ENCODE measurements around the gene RHOBTB1. TPM values are rescaled to one million over a fixed set of nuclear protein-coding genes. Genes with fewer than 3 reads are reported as not detected.

Gene RHOBTB1
- total RNA-seq, 4 donors from 2014 or later, result 2.8 to 37.9 (median 3.7) TPM

GRCh38 chr10:60906411-60906810, 37.6 kb downstream of the RHOBTB1 start:
- no peaks in the 10 kb centered on the region for H3K27me3 ChIP-seq
- H3K27ac ChIP-seq, result no peak overlapping the region
- H3K4me1 ChIP-seq, result no peaks in the 10 kb centered on the region
- H3K36me3 ChIP-seq, result peaks cover 4% of the 10 kb centered on the region
- WGBS, result 92% methylated on average over 2 of the region's 2 CpGs
- no peaks in the 10 kb centered on the region for H3K9me3 ChIP-seq
- H3K4me3 ChIP-seq, result no peak overlapping the region
- no peak for DNase-seq (ENCODE audit: low spot score in 2 of 2)
- TF ChIP-seq POLR2A (IDR thresholded peaks at IDR 0.05), result no peak
- TF ChIP-seq POLR2AphosphoS5 (IDR thresholded peaks at IDR 0.05), result no peak
- TF ChIP-seq CTCF (IDR thresholded peaks at IDR 0.05), result no peak

DNA sequence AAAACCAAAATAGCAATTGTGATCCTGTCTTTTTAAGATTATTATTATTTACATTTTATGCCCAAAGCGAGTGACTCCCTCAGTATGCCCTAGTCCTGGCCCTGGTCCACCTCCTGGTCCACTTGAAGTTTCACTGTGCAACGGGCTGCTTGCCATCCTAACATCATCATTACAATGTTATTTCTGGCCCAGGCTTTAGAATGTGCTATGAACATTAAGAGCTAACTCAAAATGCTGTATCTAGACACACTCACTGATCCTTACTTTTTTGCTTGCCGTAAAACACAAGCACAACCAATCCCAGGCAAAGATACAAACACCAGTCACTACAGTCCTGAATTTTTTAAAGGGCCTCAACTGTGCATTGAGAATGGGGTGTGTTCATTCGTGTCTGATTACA, 38.4 kb downstream of the RHOBTB1 start:
- WGBS, result 73% methylated on average over 4 of the region's 4 CpGs

DNA sequence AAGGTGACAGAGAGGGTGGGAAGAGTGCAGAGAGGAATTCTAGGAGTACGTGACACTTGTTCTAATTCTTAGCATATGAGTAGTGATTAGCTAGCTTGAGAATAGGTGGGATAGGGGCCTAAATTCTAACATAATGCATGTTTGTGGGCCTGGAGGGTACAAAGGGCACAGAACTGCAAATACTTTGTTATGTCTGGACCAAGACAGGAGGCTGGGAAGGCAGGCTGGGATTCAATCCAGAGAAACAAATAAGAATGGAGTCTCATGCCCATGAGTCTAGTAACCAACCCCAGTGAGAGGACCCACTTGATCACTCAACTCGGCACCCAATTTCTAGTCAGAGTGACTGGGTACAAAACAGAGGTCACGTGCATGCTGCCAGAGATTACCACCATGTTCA, 40.9 kb downstream of the RHOBTB1 start:
- Histone ChIP-seq H3K36me3 (peaks cover 4% of the 10 kb centered on the region), H3K4me3 (no peak overlapping the region), H3K9me3 (no peaks in the 10 kb centered on the region), H3K27me3 (no peaks in the 10 kb centered on the region), H3K4me1 (no peaks in the 10 kb centered on the region), H3K27ac (no peak overlapping the region)
- TF ChIP-seq POLR2A (IDR thresholded peaks at IDR 0.05), result no peak
- TF ChIP-seq CTCF (IDR thresholded peaks at IDR 0.05), result no peak
- TF ChIP-seq EP300 (IDR thresholded peaks at IDR 0.05), result no peak
- 98% methylated on average over 3 of the region's 3 CpGs for WGBS
- no peak for DNase-seq (ENCODE audit: low spot score in 2 of 2)

More for the DNA sequence above, 38.4 kb downstream of the RHOBTB1 start:
- Histone ChIP-seq H3K4me3 (no peak overlapping the region), H3K9me3 (no peaks in the 10 kb centered on the region), H3K27ac (no peak overlapping the region), H3K27me3 (no peaks in the 10 kb centered on the region), H3K36me3 (peaks cover 4% of the 10 kb centered on the region), H3K4me1 (no peaks in the 10 kb centered on the region)
- TF ChIP-seq POLR2A (IDR thresholded peaks at IDR 0.05) (no peak), CTCF (IDR thresholded peaks at IDR 0.05) (no peak), POLR2AphosphoS5 (IDR thresholded peaks at IDR 0.05) (no peak), EP300 (IDR thresholded peaks at IDR 0.05) (no peak)
- DNase-seq (ENCODE audit: low spot score in 2 of 2), result no peak

GRCh38 chr10:60901561-60902235, 42.3 kb downstream of the RHOBTB1 start:
- Histone ChIP-seq H3K4me3 (no peak overlapping the region), H3K9me3 (no peaks in the 10 kb centered on the region), H3K4me1 (no peaks in the 10 kb centered on the region), H3K36me3 (peaks cover 3% of the 10 kb centered on the region), H3K27ac (no peak overlapping the region), H3K27me3 (no peaks in the 10 kb centered on the region)
- DNase-seq (ENCODE audit: low spot score in 2 of 2), result no peak
- whole genome bisulfite sequencing, result 74% methylated on average over 6 of the region's 6 CpGs
- no peak for TF ChIP-seq EP300 (IDR thresholded peaks at IDR 0.05)

GRCh38 chr10:60899266-60899665, 44.7 kb downstream of the RHOBTB1 start:
- Histone ChIP-seq H3K27me3 (no peaks in the 10 kb centered on the region), H3K27ac (no peak overlapping the region), H3K4me3 (no peak overlapping the region), H3K9me3 (no peaks in the 10 kb centered on the region), H3K4me1 (no peaks in the 10 kb centered on the region), H3K36me3 (no peaks in the 10 kb centered on the region)
- no peak for DNase-seq (ENCODE audit: low spot score in 2 of 2)
- TF ChIP-seq POLR2A (IDR thresholded peaks at IDR 0.05) (no peak), CTCF (IDR thresholded peaks at IDR 0.05) (no peak), EP300 (IDR thresholded peaks at IDR 0.05) (no peak), POLR2AphosphoS5 (IDR thresholded peaks at IDR 0.05) (no peak)
- WGBS, result 68% methylated on average over 7 of the region's 7 CpGs

DNA sequence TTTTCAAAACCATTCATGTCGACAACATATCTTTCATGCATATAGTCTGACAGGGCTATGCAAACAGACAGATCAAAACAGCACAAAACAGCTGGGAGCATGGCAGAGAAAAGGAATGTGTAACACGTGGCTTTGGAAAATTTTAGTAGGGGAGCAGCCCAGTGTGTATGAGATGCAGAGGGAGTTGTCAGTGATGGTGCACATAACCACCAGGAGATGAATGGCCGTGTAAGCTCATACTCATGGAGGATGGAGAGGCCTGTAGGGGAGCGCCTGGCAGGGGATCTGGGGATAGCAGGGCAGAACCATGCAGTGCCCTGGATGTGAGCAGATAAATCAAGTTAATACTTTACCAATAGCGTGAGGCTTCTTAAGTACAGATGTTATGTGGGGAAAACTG, 45.7 kb downstream of the RHOBTB1 start:
- 52% methylated on average over 5 of the region's 5 CpGs for WGBS
- H3K9me3 ChIP-seq, result no peaks in the 10 kb centered on the region
- TF ChIP-seq POLR2AphosphoS5 (IDR thresholded peaks at IDR 0.05) (no peak), POLR2A (IDR thresholded peaks at IDR 0.05) (no peak), EP300 (IDR thresholded peaks at IDR 0.05) (no peak), CTCF (IDR thresholded peaks at IDR 0.05) (no peak)
- no peaks in the 10 kb centered on the region for H3K36me3 ChIP-seq
- no peak overlapping the region for H3K27ac ChIP-seq
- no peaks in the 10 kb centered on the region for H3K4me1 ChIP-seq
- no peak overlapping the region for H3K4me3 ChIP-seq
- DNase-seq (ENCODE audit: low spot score in 2 of 2), result no peak
- H3K27me3 ChIP-seq, result no peaks in the 10 kb centered on the region

Measured in suprapubic skin (tissue), 4 donors.